SU-DHL-6 (cell line): ENCODE results near the gene CXADR.

ENCODE experiments used
- CTCF ChIP-seq: fragments of 200-600 bp; sonication (generic); IDR thresholded peaks from one replicate; pipeline ENCODE4 v1.5.1; 2017; ENCODE audit warnings: antibody characterized with exemption, mild to moderate bottlenecking, low read length, moderate library complexity; ENCODE audit not compliant: insufficient read depth, poor library complexity, severe bottlenecking
- EZH2phosphoT487 ChIP-seq: fragments of 200-600 bp; sonication (generic), shearing (Covaris generic); conservative IDR thresholded peaks from 2 replicates; pipeline ENCODE4 v1.6.1; 2018; ENCODE audit warnings: mild to moderate bottlenecking, antibody characterized with exemption, low read length, moderate library complexity, mixed read lengths

GRCh38 chr21:17609681-17610080, 96.8 kb downstream of the CXADR start:
- TF ChIP-seq CTCF (no peak), EZH2phosphoT487 (no peak)
